ENCODE data around the gene ATCAY.

- TF ChIP-seq CTCF (IDR thresholded peaks at IDR 0.05 in 4 of 5, conservative IDR thresholded peaks at IDR 0.05 in 1 of 5) (no peak), POLR2A (IDR thresholded peaks at IDR 0.05) (no peak)
These were observed 35.5 kb downstream of the ATCAY start for GRCh38 chr19:3916033-3916432.

Data from gastrocnemius medialis (tissue), 4 donors.